HG03139 (cell line): Measurements from ENCODE around the gene FMR1NB.

ENCODE experiments used
- ATAC-seq: cut with Tn5 transposase; IDR thresholded peaks from one replicate; pipeline ENCODE4 v1.9.1; 2021; ENCODE audit not compliant: unreplicated experiment

FMR1NB gene, protein sequence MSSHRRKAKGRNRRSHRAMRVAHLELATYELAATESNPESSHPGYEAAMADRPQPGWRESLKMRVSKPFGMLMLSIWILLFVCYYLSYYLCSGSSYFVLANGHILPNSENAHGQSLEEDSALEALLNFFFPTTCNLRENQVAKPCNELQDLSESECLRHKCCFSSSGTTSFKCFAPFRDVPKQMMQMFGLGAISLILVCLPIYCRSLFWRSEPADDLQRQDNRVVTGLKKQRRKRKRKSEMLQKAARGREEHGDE

DNA sequence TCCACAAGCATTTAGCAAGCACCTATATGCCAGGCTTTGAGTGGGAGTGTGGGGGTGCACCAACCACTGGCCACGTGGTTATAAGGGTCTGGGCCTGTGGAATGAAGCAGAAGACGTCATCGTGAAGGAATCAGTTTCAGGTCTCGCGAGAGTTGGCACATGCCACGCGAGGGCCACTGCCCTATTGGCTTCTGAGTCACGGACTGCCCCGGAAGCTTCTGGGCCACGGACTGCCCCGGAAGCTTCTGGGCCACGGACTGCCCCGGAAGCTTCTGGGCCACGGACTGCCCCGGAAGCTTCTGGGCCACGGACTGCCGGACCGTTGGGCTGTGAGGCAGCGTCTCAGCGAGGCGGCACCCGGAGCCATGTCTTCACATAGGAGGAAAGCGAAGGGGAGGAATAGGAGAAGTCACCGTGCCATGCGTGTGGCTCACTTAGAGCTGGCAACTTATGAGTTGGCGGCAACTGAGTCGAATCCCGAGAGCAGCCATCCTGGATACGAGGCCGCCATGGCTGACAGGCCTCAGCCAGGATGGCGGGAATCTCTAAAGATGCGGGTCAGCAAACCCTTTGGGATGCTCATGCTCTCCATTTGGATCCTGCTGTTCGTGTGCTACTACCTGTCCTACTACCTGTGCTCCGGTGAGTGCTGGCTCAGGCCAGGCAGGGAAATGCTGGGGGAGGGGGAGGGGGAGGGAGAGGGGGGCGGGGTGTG is at the start of gene FMR1NB:
TSS of gene FMR1NB (plus strand) at position 300 of the 715 bp plus-strand sequence. CDS start at position 366, 66 bp downstream.
- ATAC-seq = no peak

DNA sequence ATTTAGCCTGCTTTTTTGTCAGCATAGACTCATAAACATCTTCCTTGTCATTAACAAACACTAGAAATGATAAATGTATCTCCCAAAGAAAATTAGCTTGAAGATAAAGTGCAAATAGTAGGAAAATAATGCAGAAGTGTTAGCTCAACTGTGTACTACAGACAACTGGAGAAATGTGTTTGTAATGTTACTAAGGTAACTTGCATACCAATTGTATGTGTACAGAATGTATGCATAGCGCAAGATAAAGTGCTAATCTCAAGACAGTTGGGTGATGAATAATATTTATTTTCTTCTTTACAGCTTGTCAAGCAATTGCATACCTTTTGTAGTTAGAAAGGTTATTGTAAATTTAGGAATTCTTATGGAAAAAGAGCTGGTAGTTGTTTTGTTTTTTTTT is 47.3 kb upstream of the FMR1NB start:
- ATAC-seq = no peak

DNA sequence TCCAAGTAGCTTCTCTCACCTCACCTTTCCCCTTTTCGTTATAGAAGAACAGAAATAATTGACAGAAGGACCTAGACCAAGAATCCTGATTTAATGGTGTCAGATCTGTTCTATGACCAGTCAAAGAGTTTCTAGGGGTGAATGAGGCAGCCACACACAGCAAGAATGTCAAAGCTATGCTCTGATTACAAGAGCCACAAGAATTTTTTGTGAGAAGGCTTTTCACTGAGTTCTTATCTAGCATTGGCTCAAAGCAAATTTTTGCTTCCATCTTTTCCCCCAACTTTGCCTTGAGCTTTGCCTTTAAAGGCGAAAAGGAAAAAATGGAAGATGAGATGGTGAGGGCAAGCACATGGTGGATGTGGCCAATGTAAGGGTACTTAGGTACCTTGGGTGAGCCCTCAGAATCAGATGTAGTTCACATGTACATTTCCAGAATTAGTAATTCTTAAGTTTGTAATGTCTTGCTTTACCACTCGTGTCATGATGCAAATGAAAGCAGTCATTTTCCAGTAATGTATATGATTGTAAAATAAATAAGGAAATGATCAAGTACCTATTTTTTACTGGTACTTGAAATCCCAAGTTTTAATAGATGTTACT is 45.9 kb upstream of the FMR1NB start:
- ATAC-seq = no peak

DNA sequence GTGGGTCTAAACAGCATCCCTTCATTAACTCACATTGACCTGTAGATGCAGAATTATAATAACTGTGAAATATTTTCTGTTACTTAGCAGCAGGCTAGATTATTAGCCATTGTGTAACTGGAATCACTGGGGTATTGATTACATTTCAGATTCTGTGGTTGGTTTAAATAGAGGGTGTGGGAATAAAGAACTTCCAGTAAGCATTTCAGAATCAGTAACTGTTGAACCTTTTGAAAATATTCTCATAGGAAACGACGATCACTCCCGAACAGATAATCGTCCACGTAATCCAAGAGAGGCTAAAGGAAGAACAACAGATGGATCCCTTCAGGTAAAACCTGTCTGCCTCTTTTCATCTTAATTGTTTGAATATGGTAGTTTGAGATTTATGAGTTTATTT is 35.9 kb upstream of the FMR1NB start:
- ATAC-seq = no peak

DNA sequence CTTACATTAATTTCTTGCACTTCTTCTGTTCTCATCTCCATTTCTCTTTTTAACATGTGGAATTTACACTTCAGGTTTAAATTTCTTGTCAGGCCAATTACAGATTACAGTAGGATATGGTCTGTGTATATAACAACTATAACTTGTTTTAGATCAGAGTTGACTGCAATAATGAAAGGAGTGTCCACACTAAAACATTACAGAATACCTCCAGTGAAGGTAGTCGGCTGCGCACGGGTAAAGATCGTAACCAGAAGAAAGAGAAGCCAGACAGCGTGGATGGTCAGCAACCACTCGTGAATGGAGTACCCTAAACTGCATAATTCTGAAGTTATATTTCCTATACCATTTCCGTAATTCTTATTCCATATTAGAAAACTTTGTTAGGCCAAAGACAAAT is 32.6 kb upstream of the FMR1NB start:
- ATAC-seq = no peak

DNA sequence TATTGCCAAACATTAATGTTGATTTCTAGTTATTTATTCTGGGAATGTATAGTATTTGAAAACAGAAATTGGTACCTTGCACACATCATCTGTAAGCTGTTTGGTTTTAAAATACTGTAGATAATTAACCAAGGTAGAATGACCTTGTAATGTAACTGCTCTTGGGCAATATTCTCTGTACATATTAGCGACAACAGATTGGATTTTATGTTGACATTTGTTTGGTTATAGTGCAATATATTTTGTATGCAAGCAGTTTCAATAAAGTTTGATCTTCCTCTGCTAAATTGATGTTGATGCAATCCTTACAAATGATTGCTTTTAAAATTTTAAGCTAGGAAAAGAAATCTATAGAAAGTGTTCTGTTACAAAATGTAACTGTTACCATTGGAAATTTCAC is 30.8 kb upstream of the FMR1NB start:
- ATAC-seq = no peak

DNA sequence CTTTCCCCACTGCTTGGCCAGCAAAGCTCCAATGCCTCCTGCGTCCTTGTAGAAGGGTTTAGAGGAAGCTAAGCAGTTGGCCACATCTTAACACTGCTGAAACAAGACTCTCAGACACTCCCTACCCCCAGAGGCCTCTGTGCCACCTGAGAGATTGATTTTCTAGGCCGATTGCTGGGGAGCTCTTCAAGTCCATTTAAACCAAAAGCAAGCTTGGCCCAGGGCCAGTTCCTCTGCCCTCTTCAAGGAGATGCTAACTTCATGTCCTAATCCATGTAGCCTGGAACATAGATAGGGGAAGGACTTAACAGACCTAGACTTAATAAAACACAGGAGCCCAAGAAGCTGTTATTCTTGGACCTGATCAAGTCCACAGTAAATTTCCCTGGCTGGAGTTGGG is 27.2 kb upstream of the FMR1NB start:
- no peak for ATAC-seq

DNA sequence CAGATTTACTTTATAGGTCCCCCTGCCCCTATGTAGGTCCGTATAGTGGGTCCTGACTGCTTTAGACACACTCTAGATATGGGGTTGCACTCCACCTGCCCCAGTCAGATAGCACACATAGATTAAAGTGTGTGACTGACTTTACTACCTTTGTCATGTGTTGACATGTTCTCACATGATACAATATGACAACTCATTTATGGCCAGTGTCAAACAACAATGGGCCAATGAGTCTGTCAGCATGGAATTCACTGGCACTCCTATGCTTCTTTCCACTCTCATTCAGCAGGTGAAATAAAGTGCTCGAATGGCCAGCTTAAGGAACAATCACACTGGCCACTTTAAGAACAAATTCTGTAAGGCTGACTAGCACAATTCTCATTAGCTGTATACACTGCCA is 23.8 kb upstream of the FMR1NB start:
- no peak for ATAC-seq

DNA sequence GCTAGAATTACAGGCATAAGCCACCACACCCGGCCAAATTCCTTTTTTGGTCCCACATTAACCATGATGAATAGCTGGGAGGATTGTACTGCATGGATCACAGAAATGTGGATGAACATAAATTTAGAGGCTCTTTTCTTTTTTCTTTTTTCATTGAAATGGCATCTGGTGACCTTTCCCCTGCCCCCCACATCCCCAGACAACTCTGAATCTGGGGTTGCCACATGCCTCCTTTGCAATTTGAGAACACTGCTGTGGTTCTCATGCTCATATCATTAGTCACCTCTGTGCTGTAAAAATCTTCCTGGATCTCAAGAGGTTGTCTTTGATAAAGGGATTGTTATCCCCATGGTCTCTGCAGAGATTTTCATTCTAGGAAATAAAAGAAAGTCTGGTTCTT is 22.8 kb upstream of the FMR1NB start:
- ATAC-seq = no peak

DNA sequence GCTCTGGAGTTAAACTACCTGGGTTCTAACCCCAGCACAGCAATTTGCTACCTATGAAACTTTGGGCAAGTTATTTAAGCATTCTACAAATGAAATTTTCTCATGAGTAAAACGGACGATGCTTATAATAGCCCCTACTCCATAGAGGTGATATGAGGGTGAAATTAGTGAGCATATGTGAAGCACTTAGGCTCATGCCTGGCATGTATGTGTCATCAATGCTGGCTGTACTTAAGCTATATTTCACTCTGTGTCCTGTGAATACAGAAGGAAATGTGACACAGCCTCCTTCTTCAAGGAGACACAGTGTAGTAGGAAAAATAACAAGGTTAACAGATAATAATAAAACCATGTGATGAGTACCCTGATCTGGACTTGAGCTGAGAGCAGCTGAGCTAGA is 20.4 kb upstream of the FMR1NB start:
- no peak for ATAC-seq

DNA sequence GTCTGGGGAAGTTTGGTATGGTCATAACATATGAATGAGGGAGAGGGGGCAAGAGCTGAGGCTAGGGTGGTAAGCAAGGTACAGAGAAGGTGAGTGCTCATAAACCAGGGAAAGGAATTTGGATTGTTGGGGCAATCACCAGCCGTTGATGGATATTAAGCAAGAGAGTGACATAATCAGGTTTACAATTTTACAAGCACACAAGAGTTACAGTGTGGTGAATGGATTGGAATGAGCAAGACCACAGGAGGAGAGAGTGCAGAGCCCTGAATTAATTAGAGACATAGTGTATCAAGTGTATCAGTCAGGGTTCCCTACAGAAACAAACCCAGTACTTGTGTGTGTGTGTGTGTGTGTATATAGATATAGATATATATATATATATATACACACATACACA is 18.7 kb upstream of the FMR1NB start:
- ATAC-seq = no peak

DNA sequence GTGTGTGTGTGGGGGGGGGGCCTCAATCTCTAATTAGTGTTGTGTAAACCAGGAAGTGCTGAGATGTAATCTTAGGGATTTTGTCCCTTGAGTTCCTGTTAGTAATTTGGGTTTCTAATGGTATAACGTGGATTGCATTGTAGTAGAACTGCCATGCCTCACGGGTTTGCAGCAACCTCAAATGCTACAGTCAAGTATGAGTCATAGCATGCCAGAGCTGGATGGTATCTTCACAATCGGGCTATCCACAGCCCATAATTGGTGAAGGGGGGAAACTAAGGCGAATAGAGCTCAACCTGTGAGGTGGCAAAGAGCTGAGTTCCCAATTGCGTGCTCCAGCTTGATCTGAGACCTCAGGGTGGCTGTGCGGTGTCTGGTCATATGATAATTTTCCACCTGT is 2.2 kb upstream of the FMR1NB start:
- no peak for ATAC-seq

DNA sequence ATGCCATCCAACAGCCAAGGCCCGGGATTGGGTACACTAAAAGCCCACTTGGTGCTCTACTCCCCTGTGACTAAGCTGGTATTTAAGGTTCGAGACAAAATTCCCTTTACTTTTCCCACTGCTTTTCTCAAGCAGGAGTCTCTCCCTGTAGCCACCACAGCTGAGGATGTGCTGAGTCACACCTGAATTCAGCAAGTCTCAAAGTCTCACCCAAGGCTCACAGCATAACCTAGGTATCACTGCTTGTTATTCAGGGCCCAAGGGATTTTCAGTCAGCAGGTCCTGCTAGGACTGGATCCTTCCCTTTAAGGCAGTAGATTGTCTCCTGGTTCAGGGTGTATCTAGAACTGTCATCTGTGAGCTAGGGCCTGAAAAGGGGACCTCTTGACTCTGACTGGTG is 39.2 kb downstream of the FMR1NB start:
- no peak for ATAC-seq

DNA sequence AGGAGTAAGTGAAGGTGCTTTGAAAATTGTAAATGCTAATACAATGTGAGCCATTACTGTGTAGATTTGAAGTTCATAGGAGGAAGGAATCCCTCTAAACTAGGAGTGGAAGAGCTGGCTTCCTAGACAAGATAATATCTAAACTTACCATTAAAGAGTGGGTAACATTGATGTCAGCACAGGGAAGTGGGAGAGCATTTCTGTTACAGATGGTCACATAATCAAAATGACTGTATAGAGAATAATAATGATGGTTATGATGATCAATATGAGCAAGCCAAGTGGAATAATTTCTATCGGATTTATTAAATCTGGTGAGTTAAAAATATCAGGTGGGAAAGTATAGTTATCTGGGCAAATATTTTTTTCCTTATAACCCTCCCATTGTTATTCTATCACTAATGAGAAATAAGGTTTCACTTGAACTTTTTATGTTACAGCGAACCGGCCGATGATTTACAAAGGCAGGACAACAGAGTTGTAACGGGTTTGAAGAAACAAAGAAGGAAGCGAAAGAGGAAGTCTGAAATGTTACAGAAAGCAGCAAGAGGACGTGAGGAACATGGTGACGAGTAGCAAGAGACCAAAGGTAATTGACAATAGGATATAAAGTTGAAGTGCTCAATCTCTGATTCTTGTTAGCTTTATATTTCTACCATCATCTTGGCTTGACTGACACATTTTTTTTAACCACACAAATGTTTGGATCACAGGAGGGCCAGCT is 43.5 kb downstream of the FMR1NB start:
- ATAC-seq = peak; percentile 90

DNA sequence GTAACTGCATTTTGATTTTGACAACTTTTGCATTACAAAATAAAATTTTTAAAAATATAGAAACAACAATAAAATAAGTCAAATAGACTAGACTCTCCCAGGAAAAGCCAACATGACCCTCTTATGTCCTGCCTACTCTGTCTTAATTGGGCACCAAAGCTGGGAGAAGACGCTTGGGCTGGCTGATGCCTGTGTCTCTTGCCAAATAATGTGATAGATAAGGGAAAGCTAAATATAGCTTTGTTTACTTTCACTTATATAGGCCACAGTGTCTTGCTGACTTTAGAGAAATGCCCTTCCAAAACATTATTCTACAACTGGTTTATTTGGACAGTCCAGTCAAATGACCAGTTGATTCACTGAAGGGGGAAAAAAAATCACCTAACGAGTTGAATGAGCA is 54.2 kb downstream of the FMR1NB start:
- no peak for ATAC-seq

DNA sequence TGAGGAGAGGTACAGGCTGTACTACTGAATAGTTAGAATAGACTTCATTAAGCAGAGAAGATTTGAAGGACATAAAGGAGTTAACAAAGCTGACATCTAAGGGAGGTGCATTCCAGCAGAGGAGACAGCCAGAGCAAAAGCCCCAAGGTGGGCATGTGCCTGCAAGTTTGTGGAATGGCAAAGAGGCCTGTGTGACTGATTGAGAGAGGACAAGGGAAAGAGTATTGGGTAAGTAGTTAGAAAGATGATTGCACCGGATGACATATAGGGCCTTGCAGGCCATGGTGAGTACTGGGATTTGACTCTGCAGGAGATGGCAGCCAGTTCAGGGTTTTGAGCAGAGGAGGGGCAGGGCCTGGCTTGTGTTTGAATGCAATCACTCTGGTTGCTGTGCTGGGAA is 55.9 kb downstream of the FMR1NB start:
- ATAC-seq = no peak

DNA sequence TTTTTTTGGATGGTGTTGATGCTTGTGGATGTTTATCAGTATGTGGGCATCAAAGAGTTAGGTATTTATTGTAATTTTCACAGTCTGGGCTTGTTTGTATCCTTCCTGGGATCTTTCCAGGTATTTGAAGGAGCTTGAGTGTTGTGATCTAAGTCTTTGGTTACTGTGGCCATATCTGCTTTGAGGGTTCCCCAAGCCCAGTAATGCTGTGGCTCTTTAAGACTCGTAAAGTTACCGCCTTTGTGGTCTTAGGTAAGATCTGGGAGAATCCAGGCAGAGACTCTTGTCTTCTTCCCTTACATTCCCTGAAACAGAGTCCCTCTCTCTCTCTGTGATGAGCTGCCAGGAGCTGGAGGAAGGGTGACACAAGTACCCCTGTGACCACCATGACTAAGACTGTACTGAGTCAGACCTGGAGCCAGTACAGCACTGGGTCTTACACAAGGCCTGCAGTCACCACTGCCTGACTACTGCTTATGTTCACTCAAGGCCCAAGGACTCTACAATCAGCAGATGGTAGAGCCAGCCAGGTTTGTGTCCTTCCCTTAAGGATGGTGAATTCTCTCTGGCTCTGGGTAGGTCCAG is 62.2 kb downstream of the FMR1NB start:
- ATAC-seq = no peak

DNA sequence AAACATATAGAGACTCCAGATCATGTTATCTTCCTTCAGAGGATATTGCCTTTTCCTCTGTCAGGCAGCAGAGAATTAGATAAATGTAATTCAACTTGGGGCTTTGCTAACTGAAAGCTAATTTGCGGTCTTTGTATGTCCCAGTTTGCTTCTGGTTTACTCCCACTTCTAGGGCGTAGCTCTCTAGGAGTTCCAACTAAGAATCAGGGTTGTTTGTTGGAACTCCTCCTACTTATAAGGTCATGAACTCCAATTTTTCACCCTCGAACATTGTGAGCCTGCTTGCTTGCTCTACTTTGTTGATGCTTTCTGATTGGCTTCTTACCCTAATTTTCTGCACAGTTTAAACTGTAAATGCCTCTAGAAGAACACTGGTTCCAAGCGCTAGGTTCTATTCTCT is 66.1 kb downstream of the FMR1NB start:
- ATAC-seq = no peak

DNA sequence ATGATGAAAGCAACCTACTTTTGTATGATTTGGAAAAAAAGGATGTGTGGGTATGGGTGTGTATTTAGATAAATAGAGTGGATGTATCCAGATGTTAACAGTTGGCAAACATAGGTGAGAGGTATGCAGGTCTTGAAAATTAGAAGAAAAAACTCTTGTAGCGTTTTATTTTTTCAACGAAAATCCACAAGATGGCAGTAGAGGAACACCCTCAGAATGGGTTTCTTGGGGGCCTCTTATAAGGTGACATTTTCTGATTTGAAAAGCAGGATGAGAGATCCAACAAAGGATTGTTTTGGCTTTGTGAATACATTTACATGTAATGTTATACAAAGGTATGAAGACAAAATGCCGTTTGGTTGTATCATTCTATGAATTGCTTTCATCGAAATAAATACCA is 68.3 kb downstream of the FMR1NB start:
- no peak for ATAC-seq

DNA sequence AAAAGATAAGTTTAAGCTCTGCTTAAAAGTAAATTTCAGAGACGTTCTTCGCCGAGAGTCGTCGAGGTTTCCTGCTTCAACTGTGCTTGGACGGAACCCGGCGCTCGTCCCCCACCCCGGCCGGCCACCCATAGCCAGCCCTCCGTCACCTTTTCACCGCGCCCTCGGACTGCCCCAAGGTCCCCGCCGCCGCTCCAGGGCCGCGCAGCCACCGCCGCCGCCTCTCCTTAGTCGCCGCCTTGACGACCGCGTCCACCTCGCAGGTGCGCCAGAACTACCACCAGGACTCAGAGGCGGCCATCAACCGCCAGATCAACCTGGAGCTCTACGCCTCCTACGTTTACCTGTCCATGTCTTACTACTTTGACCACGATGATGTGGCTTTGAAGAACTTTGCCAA is 70.8 kb downstream of the FMR1NB start:
- no peak for ATAC-seq

DNA sequence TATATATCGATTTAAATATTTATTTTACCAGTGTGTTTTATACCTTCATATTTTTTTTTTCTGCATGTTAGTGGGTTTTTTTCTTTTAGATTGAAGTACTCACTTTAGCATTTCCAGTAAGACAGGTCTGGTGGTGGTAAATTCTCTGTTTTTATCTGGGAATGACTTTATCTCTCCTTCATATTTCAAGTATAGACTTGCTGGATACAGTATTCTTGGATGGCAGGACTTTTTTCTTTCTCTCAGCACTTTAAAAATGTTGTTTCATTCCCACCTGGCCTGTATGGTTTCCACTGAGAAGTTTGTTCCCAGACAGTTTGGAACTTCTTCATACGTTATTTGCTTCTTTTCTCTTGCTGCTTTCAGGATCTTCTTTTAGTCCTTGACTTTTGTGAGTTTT is 86.1 kb downstream of the FMR1NB start:
- ATAC-seq = no peak
